Esophagus squamous epithelium (tissue), 5 donors: ENCODE measurements around the gene P3R3URF. TPM values are rescaled to one million over a fixed set of nuclear protein-coding genes. Genes with fewer than 3 reads are reported as not detected.

Experiments used
- DNase-seq: peaks from one replicate; lab custom pipeline; 2025; lab: John Stamatoyannopoulos, UW
- H3K27ac ChIP-seq, 4 donors: fragments of 200-600 bp; sonication (generic); one replicate each; pipeline ENCODE4 v1.5.1; 2016 to 2019; ENCODE audit warnings: mild to moderate bottlenecking in 1 of 4
- H3K27me3 ChIP-seq, 4 donors: fragments of 200-600 bp; sonication (generic); 1 replicate in 3 of 4; 2 replicates in 1 of 4; pipeline versions ENCODE4 v1.5.1 to v1.6.0; 2017 to 2021; ENCODE audit warnings: antibody characterized with exemption in 1 of 4
- H3K36me3 ChIP-seq, 3 donors: fragments of 200-600 bp; sonication (generic); one replicate each; pipeline ENCODE4 v1.5.1; 2016 to 2019
- H3K4me1 ChIP-seq, 3 donors: fragments of 200-600 bp; sonication (generic); one replicate each; pipeline ENCODE4 v1.5.1; 2017 to 2019
- H3K4me3 ChIP-seq, 4 donors: fragments of 200-600 bp; sonication (generic); 1 replicate in 3 of 4; 2 replicates in 1 of 4; pipeline ENCODE4 v1.5.1; 2016 to 2019; ENCODE audit warnings: mild to moderate bottlenecking in 2 of 4, moderate library complexity in 1 of 4
- H3K9me3 ChIP-seq, 3 donors: fragments of 200-600 bp; sonication (generic); one replicate each; pipeline ENCODE4 v1.5.1; 2016 to 2019
- CTCF ChIP-seq, 6 experiments: fragments of 450-650 bp in 4 of 6; fragments of 200-600 bp in 2 of 6; sonication (generic) in 2 of 6; IDR thresholded peaks; one replicate each; pipeline ENCODE4 v1.5.1; 2016 to 2019; ENCODE audit warnings: antibody characterized with exemption in 6 of 6, mild to moderate bottlenecking in 4 of 6, moderate library complexity in 4 of 6
- POLR2A ChIP-seq, 4 donors: fragments of 450-650 bp; IDR thresholded peaks; one replicate each; pipeline ENCODE4 v1.6.1; 2017; ENCODE audit warnings: antibody characterized with exemption in 4 of 4, mild to moderate bottlenecking in 4 of 4, moderate library complexity in 3 of 4
- WGBS, 2 donors: methylation state at CpG; one replicate each; pipeline ENCODE4 v1.1.5; 2018; 5-methylcytosine and 5-hydroxymethylcytosine counted together
- intact Hi-C: fragments of 100-400 bp; cut with DNase I; formaldehyde crosslinking; loops from one replicate; pipeline ENCODE4 v1.15.0; 2022
- total RNA-seq, 4 donors: library from RNA; depleted of rRNA; stranded (reverse); fragments of >200 nt; gene quantifications; one replicate each; pipeline ENCODE4 v1.1.0, GENCODE V29; 2016
- donor health status: DM: yes; HTN: yes; CAD: no.

P3R3URF gene
- total RNA-seq, 4 donors from 2014 or later = not detected

GRCh38 chr1:46219551-46220520 lies 43.5 kb upstream of the P3R3URF start:
- Histone ChIP-seq H3K9me3 (no peaks in the 10 kb centered on the region), H3K4me1 (peaks cover 0 to 37% (median 5%) of the 10 kb centered on the region in 3 donors), H3K27ac (peak overlapping the region in 3 of 4 donors; percentile 80 to 87 (median 86)), H3K36me3 (peaks cover 0 to 17% (median 0%) of the 10 kb centered on the region in 3 donors), H3K4me3 (no peak overlapping the region), H3K27me3 (no peaks in the 10 kb centered on the region)
- no peak for TF ChIP-seq CTCF (IDR thresholded peaks at IDR 0.05)
- TF ChIP-seq POLR2A (IDR thresholded peaks at IDR 0.05) = no peak
- intact Hi-C loops = loop anchor here (2.0 to 5.0 kb wide), 2 partner anchors 38 to 183 kb away; no protein-coding TSS in a partner anchor
- WGBS, 2 donors = 61 to 69% methylated on average over 5 to 11 of the region's 18 CpGs
- DNase-seq = no peak

GRCh38 chr1:46218443-46218842 lies 42.2 kb upstream of the P3R3URF start:
- Histone ChIP-seq H3K9me3 (no peaks in the 10 kb centered on the region), H3K4me3 (no peak overlapping the region), H3K27ac (peak overlapping the region; percentile 77 to 87 (median 83)), H3K4me1 (peaks cover 0 to 32% (median 5%) of the 10 kb centered on the region in 3 donors), H3K27me3 (no peaks in the 10 kb centered on the region), H3K36me3 (peaks cover 0 to 17% (median 0%) of the 10 kb centered on the region in 3 donors)
- TF ChIP-seq CTCF (IDR thresholded peaks at IDR 0.05) (no peak), POLR2A (IDR thresholded peaks at IDR 0.05) (no peak)
- intact Hi-C loops = no loop called here
- 28 to 52% methylated on average over 8 of the region's 8 CpGs for WGBS, 2 donors
- DNase-seq = no peak

GRCh38 chr1:46215504-46215903 lies 39.2 kb upstream of the P3R3URF start:
- Histone ChIP-seq H3K9me3 (no peaks in the 10 kb centered on the region), H3K36me3 (peaks cover 0 to 6% (median 0%) of the 10 kb centered on the region in 3 donors), H3K27ac (no peak overlapping the region), H3K27me3 (no peaks in the 10 kb centered on the region), H3K4me1 (peaks cover 0 to 27% (median 5%) of the 10 kb centered on the region in 3 donors), H3K4me3 (no peak overlapping the region)
- intact Hi-C loops = no loop called here
- DNase-seq = no peak
- TF ChIP-seq POLR2A (IDR thresholded peaks at IDR 0.05) (no peak), CTCF (IDR thresholded peaks at IDR 0.05) (no peak)

- WGBS, 2 donors = 70 to 75% methylated on average over 2 of the region's 2 CpGs
- TF ChIP-seq CTCF (IDR thresholded peaks at IDR 0.05) (no peak), POLR2A (IDR thresholded peaks at IDR 0.05) (no peak)
- Histone ChIP-seq H3K27me3 (no peaks in the 10 kb centered on the region), H3K4me1 (peaks cover 0 to 7% (median 0%) of the 10 kb centered on the region in 3 donors), H3K4me3 (no peak overlapping the region), H3K27ac (no peak overlapping the region), H3K9me3 (no peaks in the 10 kb centered on the region), H3K36me3 (peaks cover 0 to 10% (median 0%) of the 10 kb centered on the region in 3 donors)
- intact Hi-C loops = no loop called here
- DNase-seq = no peak
Measured at GRCh38 chr1:46211051-46211450, 34.8 kb upstream of the P3R3URF start.

- Histone ChIP-seq H3K9me3 (no peaks in the 10 kb centered on the region), H3K4me1 (peaks cover 3 to 12% (median 4%) of the 10 kb centered on the region in 3 donors), H3K4me3 (no peak overlapping the region), H3K36me3 (peaks cover 0 to 10% (median 0%) of the 10 kb centered on the region in 3 donors), H3K27me3 (no peaks in the 10 kb centered on the region), H3K27ac (no peak overlapping the region)
- intact Hi-C loops = no loop called here
- DNase-seq = no peak
- no peak for TF ChIP-seq CTCF (IDR thresholded peaks at IDR 0.05)
- TF ChIP-seq POLR2A (IDR thresholded peaks at IDR 0.05) = no peak
- 80 to 100% methylated on average over 3 of the region's 3 CpGs for WGBS, 2 donors
Measured at GRCh38 chr1:46210561-46210960, 34.3 kb upstream of the P3R3URF start.
